Keratinocyte (primary cell): ENCODE measurements around the gene RPS19BP1. TPM values are rescaled to one million over a fixed set of nuclear protein-coding genes. Genes with fewer than 3 reads are reported as not detected.
"Not testable (repeated sequence)": the region's sequence is repeated elsewhere in the genome, so short reads cannot be mapped to it uniquely, and the experiment has no call there.

Experiments
- DNase-seq: peaks from one replicate; pipeline ENCODE4 v3.0.0-alpha.2; 2011; ENCODE audit warnings: low read depth, missing footprints, low spot score
- FAIRE-seq: peaks from 2 replicates; lab custom pipeline; 2011; peaks lifted over from hg19 to GRCh38; lab: Jason Lieb, UNC
- H2AFZ ChIP-seq: 2 replicates; pipeline ENCODE4 v1.6.0; 2012; ENCODE audit warnings: low read length, control low read depth, inconsistent platforms; ENCODE audit not compliant: control insufficient read depth
- H3K27ac ChIP-seq: 2 replicates; pipeline ENCODE4 v1.5.1; 2011; ENCODE audit warnings: low read length; ENCODE audit not compliant: control insufficient read depth, insufficient read depth
- H3K27me3 ChIP-seq: 3 replicates; pipeline ENCODE4 v1.6.0; 2011; ENCODE audit warnings: low read length; ENCODE audit not compliant: control insufficient read depth, insufficient read depth; ENCODE audit errors: extremely low read depth
- H3K36me3 ChIP-seq, 2 experiments: 2 replicates in 1 of 2; 3 replicates in 1 of 2; pipeline ENCODE4 v1.5.1; 2011; ENCODE audit warnings: low read length in 2 of 2, mild to moderate bottlenecking in 1 of 2; ENCODE audit not compliant: control insufficient read depth in 2 of 2, insufficient read depth in 2 of 2; ENCODE audit errors: extremely low read depth in 1 of 2
- H3K4me1 ChIP-seq: 3 replicates; pipeline ENCODE4 v1.5.1; 2011; ENCODE audit warnings: low read length; ENCODE audit not compliant: control insufficient read depth, insufficient read depth; ENCODE audit errors: extremely low read depth
- H3K4me2 ChIP-seq: 3 replicates; pipeline ENCODE4 v1.6.0; 2011; ENCODE audit warnings: low read depth, low read length; ENCODE audit not compliant: control insufficient read depth, insufficient read depth; ENCODE audit errors: extremely low read depth
- H3K4me3 ChIP-seq, 3 experiments: fragments of 200-600 bp in 1 of 3; sonication (generic) in 1 of 3; 2 replicates in 2 of 3; 3 replicates in 1 of 3; pipeline ENCODE4 v1.5.1; 2011 to 2016; ENCODE audit warnings: low read length in 3 of 3, mild to moderate bottlenecking in 3 of 3, control low read depth in 2 of 3, inconsistent platforms in 1 of 3, low read depth in 1 of 3, mixed read lengths in 1 of 3, mixed run types in 1 of 3, moderate library complexity in 1 of 3; ENCODE audit not compliant: control insufficient read depth in 2 of 3, insufficient read depth in 2 of 3; ENCODE audit errors: extremely low read depth in 1 of 3
- H3K79me2 ChIP-seq: 2 replicates; pipeline ENCODE4 v1.6.0; 2012; ENCODE audit warnings: low read length; ENCODE audit not compliant: control insufficient read depth, insufficient read depth
- H3K9ac ChIP-seq: 3 replicates; pipeline ENCODE4 v1.6.0; 2011; ENCODE audit warnings: low read length; ENCODE audit not compliant: control insufficient read depth, insufficient read depth; ENCODE audit errors: extremely low read depth
- H3K9me1 ChIP-seq: 3 replicates; pipeline ENCODE4 v1.6.0; 2011; ENCODE audit warnings: low read length; ENCODE audit not compliant: control insufficient read depth, insufficient read depth; ENCODE audit errors: extremely low read depth
- H3K9me3 ChIP-seq: 2 replicates; pipeline ENCODE4 v1.5.1; 2012; ENCODE audit warnings: low read depth, low read length; ENCODE audit not compliant: control insufficient read depth
- H4K20me1 ChIP-seq: 3 replicates; pipeline ENCODE4 v1.6.0; 2011; ENCODE audit warnings: low read length; ENCODE audit not compliant: control insufficient read depth, insufficient read depth; ENCODE audit errors: extremely low read depth
- CTCF ChIP-seq, 3 experiments: IDR thresholded peaks in 1 of 3; conservative IDR thresholded peaks in 1 of 3; optimal IDR thresholded peaks in 1 of 3; 2 replicates in 2 of 3; 3 replicates in 1 of 3; pipeline versions ENCODE3 to v1.5.1; 2011; ENCODE audit warnings: low read length in 3 of 3, mild to moderate bottlenecking in 3 of 3, moderate library complexity in 2 of 3, control low read depth in 1 of 3, inconsistent platforms in 1 of 3; ENCODE audit not compliant: insufficient read depth in 2 of 3; ENCODE audit errors: extremely low read depth in 1 of 3
- EZH2 ChIP-seq: IDR thresholded peaks from one replicate; pipeline ENCODE4 v1.6.1; 2012; ENCODE audit warnings: inconsistent platforms, mild to moderate bottlenecking, low read length, moderate library complexity
- dilution Hi-C: fragments of 300-500 bp; cut with MboI; formaldehyde crosslinking; loops from one replicate; pipeline ENCODE4 v1.7.0; 2020; ENCODE audit warnings: low sequenced_read_pairs; ENCODE audit not compliant: extremely low pct_ligation_motif_present
- polyA plus RNA-seq, 5 experiments: library from polyadenylated mRNA; depleted of rRNA in 3 of 5; stranded (reverse) in 3 of 5; stranded (forward) in 1 of 5; unstranded in 1 of 5; fragments of >200 nt; gene quantifications; 1 replicate in 1 of 5; 2 replicates in 3 of 5; 3 replicates in 1 of 5; pipeline versions ENCODE4 v1.2.1 to v1.2.3, GENCODE V29; 2011 to 2012; ENCODE audit warnings: missing spikeins in 2 of 5, low read depth in 1 of 5, low replicate concordance in 1 of 5

Gene RPS19BP1
- polyA plus RNA-seq, 1 donor (not counting 4 experiments of a cell fraction or from before 2014, with no cell fraction given), result 67.3 TPM

GRCh38 chr22:39524089-39524752, 8.3 kb downstream of the RPS19BP1 start:
- Histone ChIP-seq H3K9me3 (no peaks in the 10 kb centered on the region), H3K4me1 (peaks cover 28% of the 10 kb centered on the region), H3K4me2 (no peak overlapping the region), H3K4me3 (no peak overlapping the region), H2AFZ (no peak overlapping the region), H3K9ac (no peak overlapping the region), H3K36me3 (peaks cover 14 to 49% of the 10 kb centered on the region in 2 experiments), H3K79me2 (peaks cover 32% of the 10 kb centered on the region), H3K9me1 (peaks cover 4% of the 10 kb centered on the region), H3K27me3 (no peaks in the 10 kb centered on the region), H3K27ac (no peak overlapping the region), H4K20me1 (peaks cover 67% of the 10 kb centered on the region)
- FAIRE-seq (no peak), DNase-seq (no peak)
- dilution Hi-C loops, result no loop called here
- TF ChIP-seq CTCF (optimal IDR thresholded peaks at IDR 0.05 in 1 of 3, IDR thresholded peaks at IDR 0.05 in 1 of 3, conservative IDR thresholded peaks at IDR 0.05 in 1 of 3; ENCODE audit: extremely low read depth in 1 of 3, insufficient read depth in 2 of 3, low read length in 3 of 3), result no peak
- no peak for TF ChIP-seq EZH2

GRCh38 chr22:39522567-39523300, 9.8 kb downstream of the RPS19BP1 start:
- Histone ChIP-seq H3K79me2 (peaks cover 26% of the 10 kb centered on the region), H3K4me1 (peaks cover 24% of the 10 kb centered on the region), H2AFZ (no peak overlapping the region), H3K9me3 (no peaks in the 10 kb centered on the region), H3K9me1 (peaks cover 4% of the 10 kb centered on the region), H3K4me2 (peak overlapping the region; percentile 96), H3K9ac (peak overlapping the region; percentile 99), H4K20me1 (peaks cover 55% of the 10 kb centered on the region), H3K36me3 (peaks cover 15 to 35% of the 10 kb centered on the region in 2 experiments), H3K27me3 (no peaks in the 10 kb centered on the region), H3K4me3 (peak overlapping the region; percentile 79 to 93 (median 86)), H3K27ac (peak overlapping the region; percentile 49)
- no peak for FAIRE-seq
- TF ChIP-seq CTCF (optimal IDR thresholded peaks at IDR 0.05 in 1 of 3, IDR thresholded peaks at IDR 0.05 in 1 of 3, conservative IDR thresholded peaks at IDR 0.05 in 1 of 3; ENCODE audit: extremely low read depth in 1 of 3, insufficient read depth in 2 of 3, low read length in 3 of 3), result no peak
- no peak for TF ChIP-seq EZH2
- no peak for DNase-seq
- dilution Hi-C loops, result no loop called here

- Histone ChIP-seq H3K36me3 (peaks cover 16 to 34% of the 10 kb centered on the region in 2 experiments), H3K4me2 (peak overlapping the region; percentile 96), H3K27ac (peak overlapping the region; percentile 97), H4K20me1 (peaks cover 49% of the 10 kb centered on the region), H3K4me3 (peak overlapping the region; percentile 79 to 93 (median 86)), H3K4me1 (peaks cover 21% of the 10 kb centered on the region), H3K9ac (peak overlapping the region; percentile 99), H3K79me2 (peaks cover 26% of the 10 kb centered on the region)
- H3K9me1 ChIP-seq, H2AFZ ChIP-seq, H3K27me3 ChIP-seq, DNase-seq, FAIRE-seq, H3K9me3 ChIP-seq, dilution Hi-C loops: not testable (repeated sequence)
Observed at GRCh38 chr22:39522091-39522490, 10.5 kb downstream of the RPS19BP1 start.
